Adrenal gland (tissue), 12 donors: Measurements from ENCODE around the gene PLPP7. TPM values are rescaled to one million over a fixed set of nuclear protein-coding genes. Genes with fewer than 3 reads are reported as not detected.

Experiments used
- DNase-seq, 7 donors: peaks; one replicate each; pipeline ENCODE4 v3.0.0-alpha.2; 2019 to 2020
- H3K27ac ChIP-seq, 5 donors: fragments of 200-600 bp; sonication (generic) in 4 of 5; 1 replicate in 3 of 5; 2 replicates in 2 of 5; pipeline versions ENCODE4 v1.5.1 to v1.8.0; 2016 to 2020; ENCODE audit warnings: mild to moderate bottlenecking in 1 of 5
- H3K27me3 ChIP-seq: fragments of 200-600 bp; 2 replicates; pipeline ENCODE4 v1.8.0; 2021
- H3K36me3 ChIP-seq, 2 donors: fragments of 200-600 bp; replicated peaks in 1 of 2; 1 replicate in 1 of 2; 2 replicates in 1 of 2; pipeline versions ENCODE4 v1.5.1 to v1.8.0; 2018 to 2022
- H3K4me1 ChIP-seq, 2 donors: fragments of 200-600 bp; replicated peaks in 1 of 2; 1 replicate in 1 of 2; 2 replicates in 1 of 2; pipeline versions ENCODE4 v1.5.1 to v1.8.0; 2018 to 2021
- H3K4me3 ChIP-seq, 4 donors: fragments of 200-600 bp; sonication (generic) in 3 of 4; one replicate each; pipeline ENCODE4 v1.5.1; 2016 to 2018
- H3K9me3 ChIP-seq, 3 donors: fragments of 200-600 bp; sonication (generic) in 1 of 3; replicated peaks in 1 of 3; 1 replicate in 2 of 3; 2 replicates in 1 of 3; pipeline versions ENCODE4 v1.5.1 to v1.8.0; 2016 to 2021
- POLR2A ChIP-seq, 2 donors: fragments of 450-650 bp; IDR thresholded peaks; one replicate each; pipeline ENCODE4 v1.6.1; 2017; ENCODE audit warnings: antibody characterized with exemption in 2 of 2, mild to moderate bottlenecking in 2 of 2, moderate library complexity in 1 of 2
- WGBS, 4 donors: extraction: QIAGEN DNeasy Blood & Tissue Kit in 2 of 4; methylation state at CpG; one replicate each; pipeline versions ENCODE4 v1.1.5 to v1.1.7; 2013 to 2017; 5-methylcytosine and 5-hydroxymethylcytosine counted together
- intact Hi-C, 2 donors: fragments of 100-400 bp; cut with DNase I; formaldehyde crosslinking; loops; one replicate each; pipeline versions ENCODE4 v1.14.1 to v1.15.0; 2022 to 2023
- polyA plus RNA-seq, 3 donors: library from polyadenylated mRNA; stranded (reverse); fragments of 200-250 nt in 2 of 3; fragments of 350-450 nt in 1 of 3; fragmentation: Illumina TruSeq in 1 of 3; extraction: RNeasy Lipid Tissue Mini Kit (QIAGEN cat#74804) in 1 of 3; gene quantifications; one replicate each; pipeline ENCODE4 v1.2.3, GENCODE V29; 2013 to 2014
- total RNA-seq, 9 donors: library from RNA; depleted of rRNA in 4 of 9; stranded (reverse); fragments of >200 nt in 4 of 9; fragments of 120-200 nt in 1 of 9; fragmentation: NEBNext Ultra II Directional in 1 of 9; extraction: Animal tissue kit (Norgen Biotek cat#: 25700) in 1 of 9; gene quantifications; one replicate each; pipeline versions ENCODE4 v1.1.0 to v1.2.4, GENCODE V29; 2013 to 2023
- TF ChIP-seq, protein P1 (sequence below), 6 experiments: fragments of 450-650 bp in 4 of 6; fragments of 200-600 bp in 2 of 6; sonication (generic) in 1 of 6; IDR thresholded peaks; 1 replicate in 5 of 6; 2 replicates in 1 of 6; pipeline versions ENCODE4 v1.5.1 to v1.8.0; 2016 to 2021; ENCODE audit warnings: antibody characterized with exemption in 6 of 6, mild to moderate bottlenecking in 2 of 6, moderate library complexity in 1 of 6
- donor health status: healthy with polysubstance abuse.
- donor health status: Bipolar disorder and iron deficiency.
- donor health status: DM: yes; HTN: yes; CAD: no.
- donor health status: DM: no; HTN: no; CAD: no.
- donor health status: DM: no; HTN: no; CAD: no.
- donor health status: DM: yes; HTN: yes; CAD: no.

The PLPP7 gene
- total and polyA plus RNA-seq, 12 donors: 4.8 to 31.4 (median 16.5) TPM

DNA sequence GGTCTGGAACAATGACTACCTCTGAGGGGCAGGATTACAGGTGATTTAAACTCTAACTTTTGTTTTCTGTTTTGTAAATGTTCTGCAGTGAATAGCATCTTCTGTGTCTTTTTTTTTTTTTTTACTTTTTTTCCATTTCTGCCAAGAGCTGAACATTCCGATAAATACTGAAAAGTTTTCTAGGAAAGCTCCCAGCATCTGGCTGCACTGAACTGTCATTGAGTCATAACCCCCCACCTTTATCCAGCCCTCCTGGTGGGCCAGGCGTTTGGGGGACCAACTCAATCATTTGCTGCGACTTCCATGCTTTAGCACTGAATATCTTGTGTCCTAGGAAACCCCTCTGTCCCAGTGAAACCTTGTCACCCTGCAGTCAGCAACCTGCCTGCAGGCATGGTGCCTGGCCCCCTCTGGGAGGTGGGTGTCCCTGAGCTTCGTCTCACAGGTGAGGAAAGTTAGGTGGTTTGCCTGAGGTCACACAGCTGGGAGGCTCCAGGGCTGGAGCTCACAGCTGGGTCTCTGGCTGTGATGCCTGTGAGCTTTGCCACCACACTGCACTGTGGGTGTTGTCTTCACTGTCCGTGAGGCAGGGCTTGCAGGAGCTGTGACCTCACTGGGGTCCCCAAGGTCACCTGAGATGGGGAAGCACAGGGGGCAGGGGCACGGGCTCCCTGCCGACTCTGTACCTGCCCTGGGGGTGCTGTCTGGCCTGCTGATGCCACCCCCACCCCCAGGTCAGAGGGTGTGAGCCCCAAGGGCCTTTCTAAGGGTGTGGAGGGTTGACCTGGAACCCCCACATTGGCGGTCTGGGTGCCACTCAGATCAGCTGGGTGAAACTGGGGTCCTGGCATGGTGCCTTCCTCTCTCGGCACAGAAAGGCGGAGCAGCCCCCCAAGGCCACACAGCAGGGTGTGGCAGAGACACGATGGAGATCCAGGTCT, 14.1 kb downstream of the PLPP7 start:
- no peak for DNase-seq
- Histone ChIP-seq H3K4me1 (no peaks in the 10 kb centered on the region), H3K9me3 (no peaks in the 10 kb centered on the region), H3K27me3 (no peaks in the 10 kb centered on the region), H3K27ac (no peak overlapping the region), H3K36me3 (no peaks in the 10 kb centered on the region), H3K4me3 (no peak overlapping the region)
- intact Hi-C loops: no loop called here
- no peak for TF ChIP-seq POLR2A (IDR thresholded peaks at IDR 0.05)
- TF ChIP-seq, protein P1, sequence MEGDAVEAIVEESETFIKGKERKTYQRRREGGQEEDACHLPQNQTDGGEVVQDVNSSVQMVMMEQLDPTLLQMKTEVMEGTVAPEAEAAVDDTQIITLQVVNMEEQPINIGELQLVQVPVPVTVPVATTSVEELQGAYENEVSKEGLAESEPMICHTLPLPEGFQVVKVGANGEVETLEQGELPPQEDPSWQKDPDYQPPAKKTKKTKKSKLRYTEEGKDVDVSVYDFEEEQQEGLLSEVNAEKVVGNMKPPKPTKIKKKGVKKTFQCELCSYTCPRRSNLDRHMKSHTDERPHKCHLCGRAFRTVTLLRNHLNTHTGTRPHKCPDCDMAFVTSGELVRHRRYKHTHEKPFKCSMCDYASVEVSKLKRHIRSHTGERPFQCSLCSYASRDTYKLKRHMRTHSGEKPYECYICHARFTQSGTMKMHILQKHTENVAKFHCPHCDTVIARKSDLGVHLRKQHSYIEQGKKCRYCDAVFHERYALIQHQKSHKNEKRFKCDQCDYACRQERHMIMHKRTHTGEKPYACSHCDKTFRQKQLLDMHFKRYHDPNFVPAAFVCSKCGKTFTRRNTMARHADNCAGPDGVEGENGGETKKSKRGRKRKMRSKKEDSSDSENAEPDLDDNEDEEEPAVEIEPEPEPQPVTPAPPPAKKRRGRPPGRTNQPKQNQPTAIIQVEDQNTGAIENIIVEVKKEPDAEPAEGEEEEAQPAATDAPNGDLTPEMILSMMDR (IDR thresholded peaks at IDR 0.05): no peak
- 66 to 91% (median 78%) methylated on average over 6 to 11 of the region's 11 CpGs for WGBS, 4 donors

DNA sequence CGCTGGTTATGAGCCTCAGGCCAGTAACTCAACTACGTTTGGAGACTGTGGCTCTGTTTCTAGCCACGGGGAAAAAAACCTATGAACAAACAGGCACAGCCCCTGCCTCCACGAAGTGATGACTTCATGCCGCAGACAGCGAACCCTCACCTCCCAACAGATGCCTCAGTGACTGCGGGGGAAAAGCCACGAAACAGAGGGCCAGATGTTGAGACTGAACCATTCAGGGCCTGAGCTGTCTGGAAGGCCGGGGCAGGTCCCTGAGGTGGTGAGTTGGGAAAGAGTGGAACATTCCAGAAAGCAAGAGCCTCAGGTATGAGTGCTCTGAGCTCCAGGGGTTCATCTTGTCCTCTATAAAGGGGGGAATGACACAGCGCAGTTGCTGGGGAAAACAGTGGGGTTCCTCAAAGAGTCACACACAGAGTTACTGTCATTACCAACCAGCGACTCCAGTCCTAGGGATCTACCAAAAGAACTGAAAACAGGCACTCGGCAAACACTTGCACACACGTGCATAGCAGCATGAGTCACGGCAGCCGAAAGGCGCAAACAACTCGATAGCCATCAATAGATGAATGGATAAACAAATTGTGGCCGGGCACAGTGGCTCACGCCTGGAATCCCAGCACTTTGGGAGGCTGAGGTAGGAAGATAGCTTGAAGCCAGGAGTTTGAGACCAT, 15.3 kb downstream of the PLPP7 start:
- H3K4me3 ChIP-seq: no peak overlapping the region
- intact Hi-C loops: no loop called here
- no peak overlapping the region for H3K27ac ChIP-seq
- TF ChIP-seq POLR2A (IDR thresholded peaks at IDR 0.05): no peak
- TF ChIP-seq, protein P1 (IDR thresholded peaks at IDR 0.05): no peak
- H3K4me1 ChIP-seq: no peaks in the 10 kb centered on the region
- no peaks in the 10 kb centered on the region for H3K27me3 ChIP-seq
- WGBS, 4 donors: 84 to 89% (median 87%) methylated on average over 18 to 19 of the region's 19 CpGs
- no peak for DNase-seq
- H3K36me3 ChIP-seq: no peaks in the 10 kb centered on the region
- no peaks in the 10 kb centered on the region for H3K9me3 ChIP-seq

DNA sequence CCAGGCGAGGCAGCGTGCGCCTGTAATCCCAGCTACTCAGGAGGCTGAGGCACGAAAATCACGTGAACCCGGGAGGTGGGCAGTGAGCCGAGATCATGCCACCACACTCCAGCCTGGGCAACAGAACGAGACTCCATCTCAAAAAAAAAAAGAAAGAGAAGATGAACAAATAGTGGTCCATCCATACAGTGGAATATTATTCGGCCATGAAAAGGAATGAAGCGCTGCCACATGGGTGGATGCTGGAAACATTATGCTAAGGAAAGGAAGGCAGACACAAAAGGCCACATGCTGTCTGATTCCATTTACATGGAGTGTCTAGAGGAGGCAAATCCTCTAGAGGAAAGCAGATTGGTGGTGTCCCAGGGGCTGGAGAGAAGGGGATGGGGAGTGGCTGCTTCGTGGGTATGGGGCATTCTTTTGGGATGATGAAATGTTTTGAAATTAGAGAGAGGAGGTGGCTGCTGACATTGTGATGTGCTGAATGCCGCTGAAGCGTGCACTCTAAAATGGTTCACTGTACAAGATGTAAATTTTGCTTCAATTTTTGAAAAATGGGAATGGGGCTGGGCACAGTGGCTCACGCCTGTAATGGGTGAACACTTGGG, 17.0 kb downstream of the PLPP7 start:
- Histone ChIP-seq H3K9me3 (no peaks in the 10 kb centered on the region), H3K27me3 (no peaks in the 10 kb centered on the region), H3K27ac (no peak overlapping the region), H3K4me3 (no peak overlapping the region), H3K36me3 (no peaks in the 10 kb centered on the region), H3K4me1 (no peaks in the 10 kb centered on the region)
- 94 to 96% (median 95%) methylated on average over 14 of the region's 14 CpGs for WGBS, 4 donors
- intact Hi-C loops: no loop called here
- DNase-seq: no peak
- TF ChIP-seq POLR2A (IDR thresholded peaks at IDR 0.05): no peak
- TF ChIP-seq, protein P1 (IDR thresholded peaks at IDR 0.05): no peak

DNA sequence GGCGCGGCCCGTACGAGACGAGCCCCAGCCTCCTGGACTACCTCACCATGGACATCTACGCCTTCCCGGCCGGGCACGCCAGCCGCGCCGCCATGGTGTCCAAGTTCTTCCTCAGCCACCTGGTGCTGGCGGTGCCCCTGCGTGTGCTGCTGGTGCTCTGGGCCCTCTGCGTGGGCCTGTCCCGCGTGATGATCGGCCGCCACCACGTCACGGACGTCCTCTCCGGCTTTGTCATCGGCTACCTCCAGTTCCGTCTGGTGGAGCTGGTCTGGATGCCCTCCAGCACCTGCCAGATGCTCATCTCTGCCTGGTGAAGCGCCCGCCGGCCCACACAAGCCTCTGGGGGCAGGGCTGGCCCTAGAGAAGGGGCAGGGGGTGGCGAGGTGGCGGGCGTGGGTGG, 18.5 kb downstream of the PLPP7 start:
- Histone ChIP-seq H3K27me3 (no peaks in the 10 kb centered on the region), H3K9me3 (no peaks in the 10 kb centered on the region), H3K27ac (no peak overlapping the region), H3K4me1 (no peaks in the 10 kb centered on the region), H3K36me3 (no peaks in the 10 kb centered on the region), H3K4me3 (no peak overlapping the region)
- intact Hi-C loops: no loop called here
- WGBS, 4 donors: 93 to 97% (median 95%) methylated on average over 20 to 31 of the region's 31 CpGs
- DNase-seq: no peak
- TF ChIP-seq, protein P1 (IDR thresholded peaks at IDR 0.05): no peak
- no peak for TF ChIP-seq POLR2A (IDR thresholded peaks at IDR 0.05)
